OCI-LY7 (cell line): ENCODE data around the gene CEP131.

ENCODE experiments used
- CTCF ChIP-seq: fragments of 200-600 bp; sonication (generic); conservative IDR thresholded peaks from 2 replicates; pipeline ENCODE4 v1.5.1; 2014; ENCODE audit warnings: mild to moderate bottlenecking, antibody characterized with exemption, low read length, moderate library complexity, mixed read lengths
- EZH2phosphoT487 ChIP-seq: fragments of 200-600 bp; sonication (generic); IDR thresholded peaks from 2 replicates; pipeline ENCODE4 v1.6.1; 2018; ENCODE audit warnings: low read depth, borderline replicate concordance, mild to moderate bottlenecking, mixed run types, antibody characterized with exemption, low read length, moderate library complexity, mixed read lengths

- TF ChIP-seq CTCF (no peak), EZH2phosphoT487 (no peak)
Measured at GRCh38 chr17:81153340-81153803, 69.4 kb downstream of the CEP131 start.
